ENCODE measurements around the gene GABBR2. TPM values are rescaled to one million over a fixed set of nuclear protein-coding genes. Genes with fewer than 3 reads are reported as not detected.

GABBR2 gene
- total RNA-seq, 4 donors from 2014 or later: 2.4 to 13.6 (median 10.0) TPM

DNA sequence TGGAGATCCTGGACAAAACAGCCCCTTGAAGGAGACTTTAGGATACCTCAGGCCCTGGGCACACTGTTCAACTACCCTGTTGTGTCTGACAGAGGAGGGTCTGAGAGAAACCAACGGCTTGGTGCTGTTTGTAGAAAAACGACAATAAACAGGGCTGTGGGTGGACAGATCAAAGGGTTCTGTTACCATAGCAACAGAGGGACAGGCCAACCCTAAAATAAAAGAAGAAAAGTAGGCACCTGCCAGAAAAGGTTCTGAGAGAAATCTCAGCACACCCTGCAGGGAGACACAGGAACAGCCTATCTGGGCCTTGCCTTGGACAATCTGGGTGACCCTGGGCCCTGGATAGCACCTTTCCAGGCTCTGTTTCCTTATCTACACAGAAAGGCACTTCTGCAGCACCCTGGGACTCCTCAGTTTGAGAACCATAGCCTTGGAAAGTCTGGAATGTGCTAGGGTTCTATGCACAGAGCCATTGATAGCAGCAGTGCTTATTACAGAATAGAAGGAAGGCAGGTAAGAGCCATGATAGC is 348.5 kb downstream of the GABBR2 start:
- Histone ChIP-seq H3K9me3 (no peaks in the 10 kb centered on the region), H3K27me3 (no peaks in the 10 kb centered on the region), H3K4me3 (replicated peaks in 1 of 3) (no peak overlapping the region), H3K4me1 (peaks cover 8 to 18% of the 10 kb centered on the region in 2 donors), H3K27ac (no peak overlapping the region), H3K36me3 (no peaks in the 10 kb centered on the region)
- TF ChIP-seq, protein P1, sequence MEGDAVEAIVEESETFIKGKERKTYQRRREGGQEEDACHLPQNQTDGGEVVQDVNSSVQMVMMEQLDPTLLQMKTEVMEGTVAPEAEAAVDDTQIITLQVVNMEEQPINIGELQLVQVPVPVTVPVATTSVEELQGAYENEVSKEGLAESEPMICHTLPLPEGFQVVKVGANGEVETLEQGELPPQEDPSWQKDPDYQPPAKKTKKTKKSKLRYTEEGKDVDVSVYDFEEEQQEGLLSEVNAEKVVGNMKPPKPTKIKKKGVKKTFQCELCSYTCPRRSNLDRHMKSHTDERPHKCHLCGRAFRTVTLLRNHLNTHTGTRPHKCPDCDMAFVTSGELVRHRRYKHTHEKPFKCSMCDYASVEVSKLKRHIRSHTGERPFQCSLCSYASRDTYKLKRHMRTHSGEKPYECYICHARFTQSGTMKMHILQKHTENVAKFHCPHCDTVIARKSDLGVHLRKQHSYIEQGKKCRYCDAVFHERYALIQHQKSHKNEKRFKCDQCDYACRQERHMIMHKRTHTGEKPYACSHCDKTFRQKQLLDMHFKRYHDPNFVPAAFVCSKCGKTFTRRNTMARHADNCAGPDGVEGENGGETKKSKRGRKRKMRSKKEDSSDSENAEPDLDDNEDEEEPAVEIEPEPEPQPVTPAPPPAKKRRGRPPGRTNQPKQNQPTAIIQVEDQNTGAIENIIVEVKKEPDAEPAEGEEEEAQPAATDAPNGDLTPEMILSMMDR (IDR thresholded peaks at IDR 0.05): no peak
- TF ChIP-seq POLR2A (IDR thresholded peaks at IDR 0.05): no peak
- intact Hi-C loops (cut with DNase I): no loop called here
- WGBS, 2 donors: 65 to 66% methylated on average over 2 of the region's 2 CpGs
- no peak for DNase-seq

DNA sequence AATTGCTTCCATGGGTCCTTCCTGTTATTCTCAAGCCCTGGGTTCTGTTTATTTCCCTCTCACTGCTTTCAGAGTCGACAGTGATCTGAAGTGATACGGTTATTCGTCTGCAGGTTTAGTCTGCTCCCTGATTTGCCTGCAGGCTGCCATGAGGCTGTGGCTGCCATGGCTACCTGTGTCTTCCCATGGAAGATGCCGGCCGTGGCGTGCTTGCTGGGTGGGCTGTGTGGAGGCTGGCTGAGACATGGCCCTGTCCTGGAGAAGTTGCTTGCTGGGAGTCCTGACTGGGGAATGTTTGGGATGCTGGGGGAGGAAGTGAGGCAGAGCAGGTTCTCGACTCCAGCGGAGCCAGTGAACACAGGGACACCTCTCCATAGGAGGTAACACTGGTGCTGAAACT is 349.2 kb downstream of the GABBR2 start:
- Histone ChIP-seq H3K36me3 (no peaks in the 10 kb centered on the region), H3K4me1 (peaks cover 8 to 18% of the 10 kb centered on the region in 2 donors), H3K4me3 (replicated peaks in 1 of 3) (no peak overlapping the region), H3K27ac (no peak overlapping the region), H3K27me3 (no peaks in the 10 kb centered on the region), H3K9me3 (no peaks in the 10 kb centered on the region)
- 86 to 97% methylated on average over 8 of the region's 8 CpGs for WGBS, 2 donors
- intact Hi-C loops (cut with DNase I): no loop called here
- no peak for TF ChIP-seq POLR2A (IDR thresholded peaks at IDR 0.05)
- TF ChIP-seq, protein P1 (IDR thresholded peaks at IDR 0.05): no peak
- DNase-seq: no peak

DNA sequence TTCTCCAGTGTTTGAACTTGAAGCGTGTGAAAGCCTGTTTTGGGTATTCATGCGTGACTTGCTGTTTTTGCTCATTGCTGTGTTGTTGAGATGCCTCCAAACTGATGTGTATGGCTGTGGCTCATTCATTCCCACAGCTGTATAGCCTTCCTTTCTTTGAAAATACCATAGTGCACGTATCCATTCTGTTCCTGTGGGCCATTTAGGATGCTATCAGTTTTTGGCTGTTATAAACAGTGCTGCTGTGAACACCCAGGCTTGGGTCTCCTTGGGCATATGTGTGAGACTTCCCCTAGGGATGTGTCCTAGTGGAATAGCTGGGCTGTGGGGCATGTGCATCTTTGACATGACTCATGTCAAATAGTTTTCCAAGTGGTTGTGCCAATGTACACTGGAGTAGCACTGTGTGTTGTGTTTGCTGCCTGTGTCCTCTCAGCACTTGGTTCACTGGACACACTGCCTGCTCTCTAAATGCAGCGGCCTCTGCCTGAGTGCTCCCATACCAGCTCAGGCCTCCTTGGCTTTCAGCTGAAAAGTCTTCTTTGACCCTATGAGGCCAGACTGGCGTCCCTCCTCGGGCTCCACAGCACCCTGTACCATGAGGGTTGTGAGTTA is 350.7 kb downstream of the GABBR2 start:
- H3K4me3 ChIP-seq (replicated peaks in 1 of 3): no peak overlapping the region
- TF ChIP-seq POLR2A (IDR thresholded peaks at IDR 0.05): peak in 1 of 2 donors; percentile 7
- TF ChIP-seq, protein P1 (IDR thresholded peaks at IDR 0.05): no peak
- no peaks in the 10 kb centered on the region for H3K27me3 ChIP-seq
- intact Hi-C loops (cut with DNase I): no loop called here
- peak; percentile 89 to 90 for DNase-seq
- no peaks in the 10 kb centered on the region for H3K36me3 ChIP-seq
- peak overlapping the region; percentile 58 to 81 (median 63) for H3K27ac ChIP-seq
- 31 to 39% methylated on average over 5 to 6 of the region's 6 CpGs for WGBS, 2 donors
- H3K9me3 ChIP-seq: no peaks in the 10 kb centered on the region
- peaks cover 8 to 18% of the 10 kb centered on the region in 2 donors for H3K4me1 ChIP-seq

DNA sequence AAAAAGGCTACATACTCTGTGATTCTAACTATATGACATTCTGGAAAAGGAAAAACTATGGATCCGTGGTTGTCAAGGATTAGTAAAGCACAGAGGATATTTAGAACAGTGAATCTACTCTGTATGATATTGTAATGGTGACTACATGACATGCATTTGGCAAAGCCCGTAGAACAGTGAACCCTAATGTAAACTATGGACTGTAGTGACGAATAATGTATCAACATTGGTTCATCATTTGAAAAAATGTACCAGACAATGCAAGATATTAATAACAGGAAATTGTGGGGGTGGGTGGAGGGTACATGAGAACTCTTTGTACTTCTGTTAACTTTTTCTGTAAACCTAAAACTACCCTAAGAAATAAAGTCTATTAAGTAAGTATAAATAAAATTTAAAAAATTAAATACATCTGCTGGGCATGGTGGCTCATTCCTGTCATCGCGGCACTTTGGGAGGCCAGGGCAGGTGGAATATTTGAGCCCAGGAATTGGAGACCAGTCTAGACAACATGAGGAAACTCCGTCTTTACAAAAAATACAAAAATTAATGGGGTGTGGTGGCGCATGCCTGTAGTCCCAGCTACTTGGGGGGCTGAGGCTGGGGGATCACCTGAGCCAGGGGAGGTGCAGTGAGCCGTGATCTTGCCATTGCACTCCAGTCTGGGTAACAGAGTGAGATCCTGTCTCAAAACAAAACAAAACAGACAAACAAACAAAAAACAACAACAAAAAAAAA is 351.6 kb downstream of the GABBR2 start:
- Histone ChIP-seq H3K36me3 (no peaks in the 10 kb centered on the region), H3K4me3 (replicated peaks in 1 of 3) (no peak overlapping the region), H3K9me3 (no peaks in the 10 kb centered on the region), H3K27ac (peak overlapping the region; percentile 58 to 63 (median 61)), H3K4me1 (peaks cover 8 to 18% of the 10 kb centered on the region in 2 donors), H3K27me3 (no peaks in the 10 kb centered on the region)
- peak; percentile 15 to 30 for DNase-seq
- intact Hi-C loops (cut with DNase I): no loop called here
- TF ChIP-seq, protein P1 (IDR thresholded peaks at IDR 0.05): no peak
- TF ChIP-seq POLR2A (IDR thresholded peaks at IDR 0.05): no peak
- WGBS, 2 donors: 68 to 71% methylated on average over 8 of the region's 8 CpGs

DNA sequence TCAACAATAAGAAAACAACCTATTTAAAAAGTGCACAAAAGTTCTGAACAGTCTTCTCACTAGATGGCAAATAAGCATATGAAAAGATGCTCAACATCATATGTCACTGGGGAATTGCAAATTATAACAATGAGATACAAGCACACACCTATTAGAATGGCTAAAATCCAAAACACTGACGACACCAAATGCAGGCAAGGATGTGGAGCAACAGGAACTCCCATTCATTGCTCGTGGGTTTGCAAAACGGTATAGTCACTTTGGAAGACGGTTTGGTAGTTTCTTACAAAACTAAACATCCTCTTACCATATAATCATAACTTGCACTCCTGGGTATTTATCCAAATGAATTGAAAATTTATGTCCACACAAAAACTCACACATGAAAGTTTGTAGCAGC is 352.4 kb downstream of the GABBR2 start:
- H3K27me3 ChIP-seq: no peaks in the 10 kb centered on the region
- no peak for DNase-seq
- no peaks in the 10 kb centered on the region for H3K9me3 ChIP-seq
- WGBS, 2 donors: 86 to 95% methylated on average over 4 of the region's 4 CpGs
- intact Hi-C loops (cut with DNase I): no loop called here
- no peak overlapping the region for H3K27ac ChIP-seq
- H3K36me3 ChIP-seq: no peaks in the 10 kb centered on the region
- TF ChIP-seq, protein P1 (IDR thresholded peaks at IDR 0.05): no peak
- TF ChIP-seq POLR2A (IDR thresholded peaks at IDR 0.05): no peak
- no peak overlapping the region for H3K4me3 ChIP-seq (replicated peaks in 1 of 3)
- H3K4me1 ChIP-seq: peaks cover 8 to 18% of the 10 kb centered on the region in 2 donors
